ENCODE results near the gene TRIAP1.

TRIAP1 gene

GRCh38 chr12:120425797-120426196, 20.4 kb downstream of the TRIAP1 start:
- no peak for DNase-seq

- no peak for DNase-seq
Measured at GRCh38 chr12:120422892-120423456, 23.2 kb downstream of the TRIAP1 start.

- DNase-seq = no peak
Measured at GRCh38 chr12:120421701-120422100, 24.5 kb downstream of the TRIAP1 start.

GRCh38 chr12:120417917-120418580, 28.1 kb downstream of the TRIAP1 start:
- DNase-seq = no peak

- no peak for DNase-seq
Measured at GRCh38 chr12:120416490-120417216, 29.5 kb downstream of the TRIAP1 start.

- DNase-seq = no peak
Measured at GRCh38 chr12:120413901-120414695, 32.1 kb downstream of the TRIAP1 start.

- no peak for DNase-seq
Measured at GRCh38 chr12:120412421-120412820, 33.8 kb downstream of the TRIAP1 start.

GRCh38 chr12:120408771-120409170, 37.4 kb downstream of the TRIAP1 start:
- DNase-seq = no peak

GRCh38 chr12:120406553-120406952, 39.6 kb downstream of the TRIAP1 start:
- no peak for DNase-seq

- no peak for DNase-seq
Measured at GRCh38 chr12:120406069-120406468, 40.1 kb downstream of the TRIAP1 start.

- DNase-seq = no peak
Measured at GRCh38 chr12:120404271-120404670, 41.9 kb downstream of the TRIAP1 start.

GRCh38 chr12:120403869-120404268, 42.3 kb downstream of the TRIAP1 start:
- DNase-seq = no peak

GRCh38 chr12:120402217-120402616, 44.0 kb downstream of the TRIAP1 start:
- DNase-seq = no peak

GRCh38 chr12:120399531-120399930, 46.7 kb downstream of the TRIAP1 start:
- DNase-seq = no peak

GRCh38 chr12:120397824-120398540, 48.2 kb downstream of the TRIAP1 start:
- no peak for DNase-seq

GRCh38 chr12:120394483-120395367, 51.5 kb downstream of the TRIAP1 start:
- DNase-seq = peak; percentile 81
